ENCODE results near the gene SPATA31E1.

The SPATA31E1 gene

GRCh38 chr9:87880683-87881082 is 2.0 kb upstream of the SPATA31E1 start:
- POLR2A ChIA-PET (ENCODE audit: low non-redundant PET), result no interaction called here
- CTCF ChIA-PET, result interaction anchor here (0.6 kb wide), 1 partner anchor 739 kb away, joined by 3 read pairs; no protein-coding TSS in a partner anchor
- no peak for TF ChIP-seq CTCF (conservative IDR thresholded peaks at IDR 0.05; ENCODE audit: low read depth)

GRCh38 chr9:87883274-87883673 is 597 bp downstream of the SPATA31E1 start:
- DNase-seq (ENCODE audit: low spot score), result no peak
- H3K27ac ChIP-seq, result no peak overlapping the region
- no peak for TF ChIP-seq CTCF (conservative IDR thresholded peaks at IDR 0.05; ENCODE audit: low read depth)
- ChIA-PET POLR2A (ENCODE audit: low non-redundant PET) (no interaction called here), CTCF (interaction anchor here (0.6 kb wide), 2 partner anchors 33 to 129 kb away, joined by 3 to 5 read pairs; no protein-coding TSS in a partner anchor)

More at GRCh38 chr9:87880683-87881082, 2.0 kb upstream of the SPATA31E1 start:
- no peak for DNase-seq (ENCODE audit: low spot score)
- no peak overlapping the region for H3K27ac ChIP-seq

- ChIA-PET POLR2A (ENCODE audit: low non-redundant PET) (no interaction called here), CTCF (interaction anchor here (0.6 to 1.3 kb wide), 5 partner anchors 30 to 1117 kb away, joined by 3 to 6 read pairs (median 3); no protein-coding TSS in a partner anchor)
- H3K27ac ChIP-seq, result no peak overlapping the region
- TF ChIP-seq CTCF (conservative IDR thresholded peaks at IDR 0.05; ENCODE audit: low read depth), result no peak
- DNase-seq (ENCODE audit: low spot score), result no peak
Measured at GRCh38 chr9:87883990-87884389, 1.3 kb downstream of the SPATA31E1 start.

- CTCF ChIA-PET, result interaction anchor here (0.6 to 1.3 kb wide), 4 partner anchors 31 to 1116 kb away, joined by 3 to 6 read pairs (median 4); no protein-coding TSS in a partner anchor
- POLR2A ChIA-PET (ENCODE audit: low non-redundant PET), result no interaction called here
- no peak for DNase-seq (ENCODE audit: low spot score)
- no peak for TF ChIP-seq CTCF (conservative IDR thresholded peaks at IDR 0.05; ENCODE audit: low read depth)
- no peak overlapping the region for H3K27ac ChIP-seq
Measured at GRCh38 chr9:87884578-87885459, 2.1 kb downstream of the SPATA31E1 start.

- TF ChIP-seq CTCF (conservative IDR thresholded peaks at IDR 0.05; ENCODE audit: low read depth), result no peak
- DNase-seq (ENCODE audit: low spot score), result no peak
- no peak overlapping the region for H3K27ac ChIP-seq
- ChIA-PET CTCF (no interaction called here), POLR2A (ENCODE audit: low non-redundant PET) (no interaction called here)
Measured at GRCh38 chr9:87885484-87886189, 3.0 kb downstream of the SPATA31E1 start.

GRCh38 chr9:87886210-87886932 is 3.7 kb downstream of the SPATA31E1 start:
- TF ChIP-seq CTCF (conservative IDR thresholded peaks at IDR 0.05; ENCODE audit: low read depth), result no peak
- CTCF ChIA-PET, result no interaction called here
- no peak for DNase-seq (ENCODE audit: low spot score)
- POLR2A ChIA-PET (ENCODE audit: low non-redundant PET), result no interaction called here
- H3K27ac ChIP-seq, result no peak overlapping the region

All from RWPE1 (cell line).